ENCODE measurements around the gene WDR6. TPM values are rescaled to one million over a fixed set of nuclear protein-coding genes. Genes with fewer than 3 reads are reported as not detected.

WDR6 gene
- total RNA-seq, 2 experiments from 2014 or later, result 135 to 148 TPM

DNA sequence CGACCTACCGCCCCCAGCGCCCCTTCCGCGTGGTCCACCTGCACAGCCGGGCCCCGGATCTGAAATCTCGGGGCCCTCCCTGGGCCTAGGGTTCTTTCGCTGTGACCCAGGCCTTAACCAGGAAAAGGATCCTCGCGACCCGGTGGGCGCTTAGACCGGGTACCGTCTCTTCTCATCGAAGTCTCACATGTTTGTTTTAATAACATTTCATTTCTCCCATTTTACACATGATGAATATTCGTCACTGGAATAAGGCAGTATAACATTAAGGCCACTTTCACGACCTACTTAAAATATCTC is 11.5 kb downstream of the WDR6 start:
- Mint-ChIP-seq H3K4me3 (peak overlapping the region; percentile 98), H3K9me3 (no peaks in the 10 kb centered on the region), H3K27me3 (no peaks in the 10 kb centered on the region), H3K27ac (peak overlapping the region; percentile 98), H3K4me1 (peaks cover 47% of the 10 kb centered on the region), H3K36me3 (ENCODE audit: low read depth) (peaks cover 38% of the 10 kb centered on the region)
- no peak for DNase-seq
- CTCF ChIA-PET, result interaction anchor here (1.0 to 9.4 kb wide), 5 partner anchors 11 to 75 kb away, joined by 3 to 117 read pairs (median 7); partner anchors contain the start of genes IMPDH2, P4HTM, QRICH1 and WDR6
- POLR2A ChIA-PET, result interaction anchor here (1.9 to 15.9 kb wide), 5 partner anchors 10 to 301 kb away, joined by 4 to 309 read pairs (median 99); partner anchors contain the start of genes IMPDH2, IP6K2, P4HTM and QRICH1

- Mint-ChIP-seq H3K36me3 (ENCODE audit: low read depth) (peaks cover 44% of the 10 kb centered on the region), H3K27me3 (no peaks in the 10 kb centered on the region), H3K4me3 (peak overlapping the region; percentile 98), H3K27ac (peak overlapping the region; percentile 98), H3K4me1 (peaks cover 56% of the 10 kb centered on the region), H3K9me3 (no peaks in the 10 kb centered on the region)
- ChIA-PET CTCF (interaction anchor here (0.6 to 9.4 kb wide), 5 partner anchors 9 to 334 kb away, joined by 3 to 117 read pairs (median 7); partner anchors contain the start of genes IMPDH2, P4HTM and WDR6), POLR2A (interaction anchor here (1.0 to 15.9 kb wide), 18 partner anchors 8 to 396 kb away, joined by 3 to 309 read pairs (median 10); partner anchors contain the start of genes ARIH2, CELSR3, IMPDH2 and IP6K2)
- no peak for DNase-seq
These were observed 12.7 kb downstream of the WDR6 start for GRCh38 chr3:49019941-49020329.

DNA sequence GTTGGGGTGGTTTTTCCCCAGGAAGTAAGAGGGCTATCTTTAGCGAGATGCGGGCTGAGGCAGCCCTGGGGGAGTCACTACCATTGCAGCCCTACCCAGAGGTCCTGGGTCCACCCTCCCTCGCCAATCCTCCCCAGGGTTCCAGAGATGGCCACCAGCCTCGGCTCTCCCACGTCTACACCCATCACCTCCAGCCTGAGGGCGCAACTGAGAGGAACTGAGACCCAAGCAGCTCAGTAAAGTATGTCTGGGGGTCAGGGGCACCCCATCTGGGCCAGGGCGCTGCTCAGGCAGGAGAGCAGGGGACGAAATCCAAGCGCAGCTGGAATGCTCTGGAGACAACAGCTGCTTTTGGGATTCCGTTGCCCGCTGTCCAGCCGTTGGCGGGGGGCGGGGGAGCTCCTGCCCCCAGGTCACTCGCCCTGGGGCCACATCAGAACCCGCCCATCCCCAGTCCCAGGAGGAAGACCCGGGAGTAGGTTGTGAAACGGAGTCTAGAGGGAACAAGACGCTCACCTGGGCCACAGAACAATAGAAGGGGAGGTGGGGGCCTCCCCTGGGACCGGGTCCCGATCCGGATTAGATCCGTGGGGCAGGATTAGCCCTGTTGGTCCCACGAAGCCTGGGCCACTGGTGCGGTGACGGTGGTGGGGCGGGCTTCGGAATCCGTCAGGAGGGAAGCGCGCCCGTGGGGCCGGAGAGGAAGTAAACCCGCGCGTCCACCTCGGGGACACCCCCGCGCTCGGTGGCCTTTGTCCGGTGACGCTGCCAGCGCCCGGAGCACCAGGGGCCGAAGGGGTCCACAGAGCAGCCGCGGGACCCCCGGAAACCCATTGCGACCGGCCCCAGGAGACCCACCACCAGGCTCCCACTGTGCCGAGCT is 13.4 kb downstream of the WDR6 start:
- Mint-ChIP-seq H3K27me3 (no peaks in the 10 kb centered on the region), H3K36me3 (ENCODE audit: low read depth) (peaks cover 44% of the 10 kb centered on the region)

GRCh38 chr3:49021213-49021812 is 14.1 kb downstream of the WDR6 start:
- Mint-ChIP-seq H3K27me3 (no peaks in the 10 kb centered on the region), H3K4me1 (peaks cover 61% of the 10 kb centered on the region), H3K27ac (peak overlapping the region; percentile 98), H3K9me3 (no peaks in the 10 kb centered on the region), H3K36me3 (ENCODE audit: low read depth) (peaks cover 44% of the 10 kb centered on the region), H3K4me3 (peak overlapping the region; percentile 98)
- peak; percentile 99 for DNase-seq
- CTCF ChIA-PET, result interaction anchor here (0.6 to 9.4 kb wide), 16 partner anchors 8 to 1207 kb away, joined by 3 to 117 read pairs (median 4); partner anchors contain the start of genes ARIH2, IMPDH2, P4HTM and QRICH1
- POLR2A ChIA-PET, result interaction anchor here (0.6 to 15.9 kb wide), 37 partner anchors 7 to 585 kb away, joined by 3 to 309 read pairs (median 7); partner anchors contain the start of genes ARIH2, CCDC51, CELSR3 and DAG1

More for the DNA sequence above, 13.4 kb downstream of the WDR6 start:
- DNase-seq, result peak; percentile 57
- ChIA-PET CTCF (interaction anchor here (0.6 to 9.4 kb wide), 10 partner anchors 7 to 334 kb away, joined by 3 to 117 read pairs (median 6); partner anchors contain the start of genes IMPDH2, P4HTM, USP19 and WDR6), POLR2A (interaction anchor here (0.6 to 15.9 kb wide), 31 partner anchors 8 to 584 kb away, joined by 3 to 309 read pairs (median 7); partner anchors contain the start of genes ARIH2, CELSR3, IMPDH2 and IP6K2)
- Mint-ChIP-seq H3K4me3 (peak overlapping the region; percentile 98), H3K9me3 (no peaks in the 10 kb centered on the region), H3K27ac (peak overlapping the region; percentile 98), H3K4me1 (peaks cover 59% of the 10 kb centered on the region)

DNA sequence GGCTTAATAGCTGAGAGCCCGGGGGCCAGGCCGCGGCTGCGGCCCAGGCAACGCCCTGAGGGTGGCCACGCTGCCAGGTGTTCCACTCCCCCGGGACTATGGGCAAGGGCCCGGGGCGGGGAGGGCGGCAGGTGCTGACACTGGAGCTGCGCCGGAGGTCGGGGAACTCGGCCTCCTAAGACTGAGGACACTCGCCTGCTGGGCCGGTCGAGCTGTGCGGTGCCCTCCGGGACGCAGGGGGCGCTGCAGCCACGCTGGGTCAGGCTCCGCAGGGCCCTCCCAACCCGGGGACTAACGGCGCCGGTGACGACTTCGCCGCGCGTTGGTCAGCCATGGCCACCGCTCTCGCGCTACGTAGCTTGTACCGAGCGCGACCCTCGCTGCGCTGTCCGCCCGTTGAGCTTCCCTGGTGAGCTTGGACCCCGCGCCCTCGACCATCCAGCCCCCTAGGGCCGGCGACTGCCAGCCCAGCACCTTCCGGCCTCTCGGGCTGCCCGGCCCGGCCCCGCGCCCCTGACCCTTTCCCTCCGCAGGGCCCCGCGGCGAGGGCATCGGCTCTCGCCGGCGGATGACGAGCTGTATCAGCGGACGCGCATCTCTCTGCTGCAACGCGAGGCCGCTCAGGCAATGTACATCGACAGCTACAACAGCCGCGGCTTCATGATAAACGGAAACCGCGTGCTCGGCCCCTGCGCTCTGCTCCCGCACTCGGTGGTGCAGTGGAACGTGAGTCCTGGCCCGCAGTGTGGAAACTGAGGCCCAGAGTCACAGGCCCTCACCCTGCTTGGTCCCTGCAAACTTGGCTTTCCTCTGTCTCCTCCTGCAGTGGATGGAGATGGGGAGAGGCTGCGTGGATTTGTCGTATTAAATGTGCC is 14.9 kb downstream of the WDR6 start, which contains the start of gene NDUFAF3:
Gene NDUFAF3, plus strand, starts transcription at position 309 of the 875 bp plus-strand sequence. Its CDS starts 24 bp downstream, at position 333.
- Mint-ChIP-seq H3K36me3 (ENCODE audit: low read depth) (peaks cover 51% of the 10 kb centered on the region), H3K9me3 (no peaks in the 10 kb centered on the region), H3K4me1 (peaks cover 67% of the 10 kb centered on the region), H3K27me3 (no peaks in the 10 kb centered on the region), H3K4me3 (peak within 1 kb of the TSS; percentile 98), H3K27ac (peak within 1 kb of the TSS; percentile 98)
- peak; percentile 93 for DNase-seq
- CTCF ChIA-PET, result interaction anchor here (0.6 to 9.4 kb wide), 18 partner anchors 9 to 1208 kb away, joined by 3 to 117 read pairs (median 4); partner anchors contain the start of genes ARIH2, DAG1, P4HTM and QRICH1
- POLR2A ChIA-PET, result interaction anchor here (0.7 to 15.9 kb wide), 37 partner anchors 6 to 586 kb away, joined by 3 to 309 read pairs (median 7); partner anchors contain the start of genes ARIH2, CCDC51, DAG1 and IMPDH2

- peak overlapping the region; percentile 98 for H3K4me3 Mint-ChIP-seq
- no peaks in the 10 kb centered on the region for H3K27me3 Mint-ChIP-seq
- no peak for DNase-seq
- H3K27ac Mint-ChIP-seq, result peak overlapping the region; percentile 98
- ChIA-PET POLR2A (interaction anchor here (1.0 to 15.9 kb wide), 20 partner anchors 9 to 583 kb away, joined by 3 to 309 read pairs (median 9); partner anchors contain the start of genes ARIH2, CCDC51, DAG1 and IP6K2), CTCF (interaction anchor here (0.9 to 9.4 kb wide), 10 partner anchors 9 to 448 kb away, joined by 3 to 117 read pairs (median 6); partner anchors contain the start of genes ARIH2, DAG1, P4HTM and QRICH1)
- H3K36me3 Mint-ChIP-seq (ENCODE audit: low read depth), result peaks cover 56% of the 10 kb centered on the region
- no peaks in the 10 kb centered on the region for H3K9me3 Mint-ChIP-seq
- peaks cover 65% of the 10 kb centered on the region for H3K4me1 Mint-ChIP-seq
These were observed 15.5 kb downstream of the WDR6 start for GRCh38 chr3:49022688-49023171.

DNA sequence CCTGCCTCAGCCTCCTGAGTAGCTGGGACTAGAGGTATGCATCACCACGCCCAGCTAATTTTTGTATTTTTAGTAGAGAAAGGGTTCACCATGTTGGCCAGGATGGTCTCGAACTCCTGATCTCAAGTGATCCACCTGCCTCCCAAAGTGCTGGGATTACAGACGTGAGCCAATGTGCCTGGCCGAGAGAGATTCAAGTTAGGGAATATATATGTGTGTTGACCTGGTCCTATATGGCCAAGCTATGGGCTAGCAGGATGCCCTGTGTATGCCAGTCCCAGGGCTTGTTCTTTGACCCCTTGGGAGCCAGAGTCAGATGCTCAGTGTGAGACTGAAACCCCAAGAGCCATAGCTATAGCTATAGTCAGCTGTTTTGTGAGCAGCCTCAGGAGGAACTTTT is 16.6 kb downstream of the WDR6 start:
- H3K27me3 Mint-ChIP-seq, result no peaks in the 10 kb centered on the region
- peak overlapping the region; percentile 54 for H3K27ac Mint-ChIP-seq
- no peaks in the 10 kb centered on the region for H3K9me3 Mint-ChIP-seq
- peak overlapping the region; percentile 98 for H3K4me3 Mint-ChIP-seq
- no peak for DNase-seq
- peaks cover 63% of the 10 kb centered on the region for H3K36me3 Mint-ChIP-seq (ENCODE audit: low read depth)
- POLR2A ChIA-PET, result interaction anchor here (0.9 to 15.9 kb wide), 4 partner anchors 10 to 70 kb away, joined by 3 to 309 read pairs (median 144); partner anchors contain the start of genes P4HTM, QRICH1 and WDR6
- CTCF ChIA-PET, result interaction anchor here (3.3 to 9.4 kb wide), 3 partner anchors 16 to 69 kb away, joined by 28 to 117 read pairs (median 95); partner anchors contain the start of genes P4HTM, QRICH1 and WDR6
- peaks cover 72% of the 10 kb centered on the region for H3K4me1 Mint-ChIP-seq

DNA sequence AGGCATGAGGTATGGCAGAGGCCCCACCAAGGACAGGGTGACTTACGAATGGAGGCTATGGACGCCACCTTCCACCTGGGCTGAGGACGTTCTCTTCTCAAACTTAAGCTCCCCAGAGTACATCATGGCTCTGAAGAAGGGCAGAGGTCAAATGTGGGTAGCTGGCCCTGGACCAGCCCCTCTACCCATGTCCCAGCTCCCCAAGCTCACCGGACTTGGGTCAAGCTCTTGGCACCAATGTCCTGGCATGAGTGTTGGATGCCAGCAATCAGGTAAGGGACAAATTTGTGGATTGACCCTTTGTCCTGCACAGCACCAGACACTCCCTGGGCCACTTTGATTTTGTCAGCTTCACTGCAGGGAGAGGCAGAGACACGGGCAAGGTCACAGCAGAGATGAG is 17.3 kb downstream of the WDR6 start:
- Mint-ChIP-seq H3K9me3 (no peaks in the 10 kb centered on the region), H3K36me3 (ENCODE audit: low read depth) (peaks cover 67% of the 10 kb centered on the region), H3K4me3 (no peak overlapping the region), H3K4me1 (peaks cover 71% of the 10 kb centered on the region), H3K27ac (no peak overlapping the region), H3K27me3 (no peaks in the 10 kb centered on the region)
- DNase-seq, result no peak
- CTCF ChIA-PET, result interaction anchor here (3.3 to 9.4 kb wide), 3 partner anchors 16 to 68 kb away, joined by 28 to 117 read pairs (median 95); partner anchors contain the start of genes P4HTM, QRICH1 and WDR6
- POLR2A ChIA-PET, result interaction anchor here (0.5 to 15.9 kb wide), 5 partner anchors 10 to 69 kb away, joined by 3 to 309 read pairs (median 99); partner anchors contain the start of genes P4HTM, QRICH1 and WDR6

GRCh38 chr3:49025005-49025792 is 18.0 kb downstream of the WDR6 start:
- ChIA-PET POLR2A (interaction anchor here (0.9 to 15.9 kb wide), 4 partner anchors 18 to 69 kb away, joined by 4 to 309 read pairs (median 144); partner anchors contain the start of genes P4HTM, QRICH1 and WDR6), CTCF (interaction anchor here (8.4 kb wide), 1 partner anchor 17 kb away, joined by 117 read pairs; the partner anchor contains the start of gene WDR6)
- Mint-ChIP-seq H3K9me3 (no peaks in the 10 kb centered on the region), H3K27me3 (no peaks in the 10 kb centered on the region), H3K4me1 (peaks cover 67% of the 10 kb centered on the region), H3K27ac (no peak overlapping the region), H3K4me3 (no peak overlapping the region), H3K36me3 (ENCODE audit: low read depth) (peaks cover 66% of the 10 kb centered on the region)
- no peak for DNase-seq

DNA sequence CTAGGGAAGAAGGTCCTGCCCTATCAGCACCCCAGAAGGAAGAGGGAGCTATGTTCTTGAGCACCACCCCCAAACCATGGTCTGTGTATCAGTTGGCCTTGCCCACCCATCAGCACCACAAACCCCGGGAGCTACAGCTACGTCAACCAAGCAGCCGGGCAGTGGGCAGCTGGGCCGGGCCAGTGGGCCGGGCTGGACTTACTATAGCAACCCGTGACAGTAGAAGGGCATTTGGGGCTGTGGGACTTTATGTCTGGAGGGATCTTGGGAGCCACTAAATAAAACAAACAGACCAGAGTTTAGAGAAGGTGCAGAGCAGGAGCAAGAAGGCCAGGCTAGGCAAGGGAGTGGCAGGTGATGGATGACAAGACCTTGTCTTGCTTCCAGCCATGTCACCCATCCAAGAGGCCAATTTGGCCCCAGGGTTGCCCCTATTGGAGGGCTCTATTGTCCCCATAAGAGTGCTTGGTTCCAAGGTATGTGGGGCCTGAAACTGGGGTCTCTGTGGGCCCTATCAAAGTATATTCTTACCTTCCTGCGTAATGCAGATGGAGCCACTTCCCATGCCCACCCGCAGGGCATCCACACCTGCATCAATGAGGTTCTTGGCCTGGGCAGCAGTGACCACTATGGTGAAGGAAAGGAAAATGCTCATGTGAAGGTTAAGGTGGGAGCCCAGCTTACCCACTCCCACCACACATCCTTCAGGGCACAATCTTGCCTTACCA is 18.8 kb downstream of the WDR6 start:
- no peaks in the 10 kb centered on the region for H3K27me3 Mint-ChIP-seq
- no peak for DNase-seq
- ChIA-PET POLR2A (interaction anchor here (0.7 to 15.9 kb wide), 4 partner anchors 8 to 68 kb away, joined by 4 to 309 read pairs (median 97); partner anchors contain the start of genes DALRD3, P4HTM, QRICH1 and WDR6), CTCF (interaction anchor here (0.9 to 1.3 kb wide), 2 partner anchors 8 to 19 kb away, joined by 3 read pairs; partner anchors contain the start of gene WDR6)
- H3K36me3 Mint-ChIP-seq (ENCODE audit: low read depth), result peaks cover 67% of the 10 kb centered on the region
- no peak overlapping the region for H3K4me3 Mint-ChIP-seq
- H3K9me3 Mint-ChIP-seq, result no peaks in the 10 kb centered on the region
- peak overlapping the region; percentile 26 for H3K27ac Mint-ChIP-seq
- H3K4me1 Mint-ChIP-seq, result peaks cover 67% of the 10 kb centered on the region
